GM18502 (cell line): ENCODE data around the gene EFNA4.

ENCODE experiments used
- ATAC-seq: cut with Tn5 transposase; IDR thresholded peaks from one replicate; pipeline ENCODE4 v1.9.1; 2021; ENCODE audit warnings: mild to moderate bottlenecking; ENCODE audit not compliant: unreplicated experiment, poor library complexity

EFNA4 gene

DNA sequence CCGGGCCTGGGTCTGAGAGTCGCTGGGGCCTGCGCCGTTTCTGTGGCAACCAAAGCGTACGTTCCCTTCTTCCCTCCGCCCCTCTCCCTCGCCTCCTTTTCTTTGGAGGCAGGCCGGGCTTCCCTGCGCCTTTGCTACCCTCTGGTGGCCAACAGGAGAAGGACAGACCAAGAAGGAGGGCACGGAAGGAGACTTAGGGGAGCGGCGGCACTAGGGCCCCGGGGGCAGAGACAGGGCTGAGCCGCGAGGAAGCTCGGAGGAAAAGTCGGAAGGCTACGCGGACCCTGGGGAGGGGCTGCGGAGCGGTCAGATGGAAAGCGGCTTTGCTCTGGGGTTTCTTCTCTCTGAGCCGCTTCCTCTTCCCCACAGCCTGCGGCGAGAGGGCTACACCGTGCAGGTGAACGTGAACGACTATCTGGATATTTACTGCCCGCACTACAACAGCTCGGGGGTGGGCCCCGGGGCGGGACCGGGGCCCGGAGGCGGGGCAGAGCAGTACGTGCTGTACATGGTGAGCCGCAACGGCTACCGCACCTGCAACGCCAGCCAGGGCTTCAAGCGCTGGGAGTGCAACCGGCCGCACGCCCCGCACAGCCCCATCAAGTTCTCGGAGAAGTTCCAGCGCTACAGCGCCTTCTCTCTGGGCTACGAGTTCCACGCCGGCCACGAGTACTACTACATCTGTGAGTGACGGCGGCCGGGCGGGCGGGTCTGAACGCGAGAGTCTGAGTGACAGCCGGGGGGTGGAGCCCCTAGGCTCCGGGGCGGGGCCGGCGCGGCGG is 21.4 kb downstream of the EFNA4 start:
- ATAC-seq, result peak; percentile 72

DNA sequence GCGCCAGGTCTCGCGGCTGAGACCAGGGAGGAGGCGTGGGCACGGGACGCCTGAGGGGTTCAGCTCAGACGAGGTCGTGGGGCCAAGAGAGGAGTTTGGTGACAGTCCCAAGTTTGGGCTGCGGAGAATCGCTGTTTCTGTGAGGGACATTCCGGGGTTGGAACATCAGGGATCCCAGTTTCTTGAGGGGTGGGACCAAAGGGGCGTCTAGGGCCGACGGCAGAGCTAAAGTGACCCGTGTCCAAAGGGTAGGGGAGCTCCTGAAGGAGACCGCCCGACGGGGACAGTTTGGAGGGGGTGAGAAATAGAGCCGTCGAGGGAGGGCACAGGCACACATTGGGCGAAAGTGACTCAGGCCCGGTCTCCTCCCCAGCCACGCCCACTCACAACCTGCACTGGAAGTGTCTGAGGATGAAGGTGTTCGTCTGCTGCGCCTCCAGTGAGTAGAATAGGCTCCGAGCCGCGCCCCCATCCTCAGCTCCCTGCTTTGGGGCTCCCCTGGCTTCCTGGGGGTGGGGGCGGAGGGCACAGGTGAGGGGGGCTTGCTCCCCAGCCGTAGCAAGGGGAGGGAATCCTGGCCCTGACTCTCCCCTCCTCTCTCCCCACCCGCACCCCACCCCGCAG is 22.1 kb downstream of the EFNA4 start:
- ATAC-seq, result no peak

DNA sequence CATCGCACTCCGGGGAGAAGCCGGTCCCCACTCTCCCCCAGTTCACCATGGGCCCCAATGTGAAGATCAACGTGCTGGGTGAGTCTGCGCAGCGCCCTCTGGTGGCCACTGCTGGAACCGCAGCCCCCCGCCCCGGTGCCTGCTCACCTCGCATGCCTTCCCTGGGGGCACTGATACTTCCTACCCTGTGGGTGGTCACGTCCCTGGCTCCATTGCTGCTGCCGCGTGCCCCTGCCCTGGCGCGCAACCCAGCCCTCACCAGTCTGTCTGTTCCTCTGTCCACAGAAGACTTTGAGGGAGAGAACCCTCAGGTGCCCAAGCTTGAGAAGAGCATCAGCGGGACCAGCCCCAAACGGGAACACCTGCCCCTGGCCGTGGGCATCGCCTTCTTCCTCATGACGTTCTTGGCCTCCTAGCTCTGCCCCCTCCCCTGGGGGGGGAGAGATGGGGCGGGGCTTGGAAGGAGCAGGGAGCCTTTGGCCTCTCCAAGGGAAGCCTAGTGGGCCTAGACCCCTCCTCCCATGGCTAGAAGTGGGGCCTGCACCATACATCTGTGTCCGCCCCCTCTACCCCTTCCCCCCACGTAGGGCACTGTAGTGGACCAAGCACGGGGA is 22.7 kb downstream of the EFNA4 start:
- ATAC-seq, result no peak

GRCh38 chr1:155086856-155087535 is 23.5 kb downstream of the EFNA4 start:
- no peak for ATAC-seq

GRCh38 chr1:155091071-155092051 is 27.8 kb downstream of the EFNA4 start:
- ATAC-seq, result no peak

GRCh38 chr1:155092131-155092530 is 28.6 kb downstream of the EFNA4 start:
- no peak for ATAC-seq

GRCh38 chr1:155092641-155093040 is 29.1 kb downstream of the EFNA4 start:
- no peak for ATAC-seq

DNA sequence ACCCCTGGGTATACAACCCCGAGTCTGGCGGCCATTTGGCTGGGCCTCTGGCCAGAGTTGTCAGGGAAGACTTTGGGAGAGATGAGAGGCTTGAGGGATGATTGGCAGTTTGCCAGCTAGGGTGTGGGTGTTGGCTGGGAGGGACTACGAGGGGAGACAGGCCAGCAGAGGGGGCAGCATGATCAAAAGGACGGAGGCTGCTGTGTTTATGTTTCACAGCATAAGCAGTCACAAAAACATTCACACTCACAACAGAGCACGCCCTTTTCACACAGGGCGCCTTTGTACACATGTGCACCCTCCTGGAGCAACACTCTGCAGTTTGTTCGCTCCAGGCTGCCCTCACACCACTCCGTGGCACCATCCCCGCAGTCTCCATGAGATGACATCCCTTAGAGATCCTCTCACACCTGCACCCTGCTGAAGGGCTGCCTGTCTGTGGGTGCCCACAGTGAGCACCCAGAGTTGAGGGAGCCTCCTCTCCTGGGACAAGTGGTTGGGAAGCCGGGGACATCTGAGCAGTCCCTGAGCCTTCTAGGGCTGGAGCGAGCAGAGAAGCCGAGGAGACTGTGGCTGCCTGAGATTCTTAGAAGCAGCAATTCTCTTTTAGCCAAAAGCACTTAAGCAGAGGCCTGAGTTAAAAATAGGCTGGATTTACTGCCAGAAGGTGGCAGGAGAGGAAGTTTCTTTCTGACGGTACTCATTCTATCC is 30.5 kb downstream of the EFNA4 start:
- ATAC-seq, result no peak

DNA sequence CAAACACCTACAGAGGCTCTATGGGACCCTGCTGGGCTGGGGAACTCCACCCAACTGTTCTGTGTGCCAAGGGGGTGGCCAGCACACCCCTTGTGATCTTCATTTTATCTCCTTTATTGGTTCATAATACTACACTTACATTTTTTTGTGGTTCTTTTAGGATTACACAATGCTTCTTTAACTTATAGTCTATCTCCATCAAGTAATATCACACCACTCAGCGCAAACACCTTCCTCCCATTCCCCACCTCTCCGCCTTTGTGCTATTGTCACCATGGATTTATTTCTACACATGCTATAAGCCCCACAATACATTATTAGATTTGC is 31.0 kb downstream of the EFNA4 start:
- no peak for ATAC-seq

- ATAC-seq, result no peak
These were observed 35.8 kb downstream of the EFNA4 start for GRCh38 chr1:155099331-155099730.

DNA sequence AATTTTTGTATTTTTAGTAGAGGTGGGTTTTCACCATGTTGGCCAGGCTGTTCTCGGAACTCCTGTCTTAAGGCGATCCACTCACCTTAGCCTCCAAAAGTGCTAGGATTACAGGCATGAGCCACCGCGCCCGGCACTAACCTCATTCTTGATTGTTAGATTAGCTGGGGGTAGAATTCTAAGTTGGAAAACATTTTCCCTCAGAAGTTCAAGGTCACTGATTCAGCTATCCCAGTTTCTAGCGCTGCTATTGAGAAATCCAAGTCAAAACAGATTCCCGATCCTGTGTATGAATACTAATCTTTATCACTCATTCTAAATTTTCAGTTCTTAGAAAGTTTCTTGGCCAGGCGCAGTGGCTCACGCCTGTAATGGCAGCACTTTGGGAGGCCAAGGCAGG is 39.8 kb downstream of the EFNA4 start:
- no peak for ATAC-seq

DNA sequence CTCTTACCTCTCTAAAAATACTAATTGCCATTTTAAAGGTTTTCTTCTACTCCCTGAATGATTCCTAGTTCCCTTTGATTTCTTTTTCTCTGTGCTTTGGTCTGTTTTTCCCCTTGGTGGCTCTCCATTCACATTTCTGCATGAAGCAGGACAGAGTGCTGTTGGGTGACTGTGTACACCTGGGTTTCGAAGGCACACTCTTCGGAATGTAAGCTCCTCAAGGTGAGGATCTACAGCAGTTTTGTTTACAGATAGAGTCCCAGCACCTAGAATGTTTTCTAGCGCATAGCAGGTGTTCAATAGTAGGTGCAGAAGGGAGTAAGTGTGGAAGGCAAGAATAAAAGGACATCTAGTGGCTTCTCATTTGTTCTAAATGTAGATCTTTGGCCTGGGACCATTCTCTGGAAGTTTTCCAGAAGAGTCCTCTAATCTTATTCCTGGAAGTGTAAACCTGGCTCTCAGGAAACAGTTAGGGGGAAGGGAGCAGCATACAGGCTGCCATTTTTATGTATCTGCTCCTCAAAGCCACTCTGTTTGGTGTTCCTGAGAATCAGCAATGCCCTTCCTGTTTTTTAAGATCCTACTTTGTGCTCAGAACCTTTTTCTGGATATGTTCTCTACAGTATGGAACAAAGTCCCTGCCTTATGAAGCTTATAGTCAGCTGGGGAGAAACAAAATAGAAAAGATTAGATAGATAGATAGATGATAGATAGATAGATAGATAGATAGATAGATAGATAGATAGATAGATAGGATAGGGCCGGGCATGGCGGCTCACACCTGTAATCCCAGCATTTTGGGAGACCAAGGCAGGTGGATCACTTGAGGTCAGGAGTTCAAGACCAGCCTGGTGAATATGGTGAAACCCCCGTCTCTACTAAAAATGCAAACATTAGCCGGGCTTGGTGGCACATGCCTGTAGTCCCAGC is 41.3 kb downstream of the EFNA4 start:
- ATAC-seq, result no peak

DNA sequence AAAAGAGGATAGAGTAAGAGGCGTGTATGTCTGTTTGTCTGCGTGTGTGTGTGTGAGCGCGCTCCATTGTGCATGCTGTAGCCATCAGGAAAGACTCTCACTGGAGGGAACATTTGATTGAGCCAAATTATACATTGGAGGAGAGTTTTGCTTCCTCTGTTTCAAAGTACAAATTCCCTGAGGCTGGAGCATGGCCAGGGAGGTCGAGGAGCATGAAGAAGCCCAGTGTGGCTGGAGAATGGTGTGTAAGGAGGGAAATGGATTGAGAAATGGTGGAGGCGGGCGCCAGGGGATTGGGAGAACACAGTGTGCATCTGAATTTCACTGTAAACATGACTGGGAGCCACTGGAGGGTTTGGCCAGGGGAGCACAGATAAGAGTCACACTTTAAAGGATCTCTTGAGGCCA is 42.1 kb downstream of the EFNA4 start:
- ATAC-seq, result no peak

- no peak for ATAC-seq
These were observed 43.3 kb downstream of the EFNA4 start for GRCh38 chr1:155106862-155107261.

- no peak for ATAC-seq
These were observed 44.0 kb downstream of the EFNA4 start for GRCh38 chr1:155107309-155108264.

GRCh38 chr1:155108296-155108695 is 44.8 kb downstream of the EFNA4 start:
- no peak for ATAC-seq

DNA sequence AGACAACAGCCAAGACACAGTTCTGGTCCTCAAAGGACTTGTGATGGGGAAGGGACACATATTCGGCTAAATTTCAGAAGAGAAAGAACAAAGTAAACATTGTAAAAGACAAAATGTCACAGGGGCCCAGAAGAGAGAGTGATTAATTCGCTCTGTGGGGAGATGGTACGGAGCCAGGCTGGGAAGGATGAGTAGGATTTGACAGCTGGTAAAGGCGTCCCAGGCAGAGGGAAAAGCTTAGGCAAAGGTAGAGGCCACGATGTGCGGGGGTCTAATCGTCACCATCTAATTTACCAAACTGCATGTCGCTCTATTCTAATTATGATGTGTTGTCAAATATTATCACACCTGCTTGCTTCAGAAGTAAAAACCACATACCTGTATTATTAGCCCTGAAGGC is 46.8 kb downstream of the EFNA4 start:
- no peak for ATAC-seq
